ENCODE data around the gene ANO1.

Gene ANO1

GRCh38 chr11:70128435-70128906, 50.4 kb downstream of the ANO1 start:
- H3K4me3 ChIP-seq, result no peak overlapping the region
- DNase-seq (ENCODE audit: low spot score in 2 of 2), result no peak
- in situ Hi-C loops (cut with MboI; ENCODE audit: low sequenced_read_pairs), result no loop called here
- no peaks in the 10 kb centered on the region for H3K36me3 ChIP-seq (replicated peaks)
- H3K9me3 ChIP-seq, result no peaks in the 10 kb centered on the region
- no peaks in the 10 kb centered on the region for H3K4me1 ChIP-seq
- H3K27me3 ChIP-seq (ENCODE audit: low read depth), result no peaks in the 10 kb centered on the region

- no peaks in the 10 kb centered on the region for H3K27me3 ChIP-seq (ENCODE audit: low read depth)
- H3K4me3 ChIP-seq, result no peak overlapping the region
- H3K4me1 ChIP-seq, result no peaks in the 10 kb centered on the region
- H3K36me3 ChIP-seq (replicated peaks), result no peaks in the 10 kb centered on the region
- DNase-seq (ENCODE audit: low spot score in 2 of 2), result no peak
- no peaks in the 10 kb centered on the region for H3K9me3 ChIP-seq
- in situ Hi-C loops (cut with MboI; ENCODE audit: low sequenced_read_pairs), result no loop called here
Measured at GRCh38 chr11:70129051-70129592, 51.0 kb downstream of the ANO1 start.

DNA sequence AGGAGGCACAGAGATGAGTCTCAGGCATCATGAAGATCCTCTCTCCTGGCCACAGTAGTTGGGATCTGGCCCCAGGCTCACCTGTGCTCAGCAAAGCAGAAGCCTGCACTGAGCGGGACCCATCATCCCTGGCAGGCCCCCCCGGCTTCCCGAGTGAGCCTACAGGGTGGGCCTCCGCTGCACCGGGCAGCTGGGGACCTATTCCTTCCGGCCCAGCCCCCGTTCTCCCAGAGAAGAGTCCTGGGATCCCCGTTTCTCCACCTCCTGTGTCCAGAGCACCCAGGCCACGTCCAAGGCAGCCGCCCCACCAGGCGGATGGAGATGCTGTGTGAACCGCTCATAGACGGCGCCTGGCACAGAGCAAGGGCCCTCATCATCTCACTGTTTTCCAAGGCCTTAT, 52.5 kb downstream of the ANO1 start:
- Histone ChIP-seq H3K4me1 (no peaks in the 10 kb centered on the region), H3K36me3 (replicated peaks) (no peaks in the 10 kb centered on the region), H3K4me3 (no peak overlapping the region), H3K27me3 (ENCODE audit: low read depth) (no peaks in the 10 kb centered on the region), H3K9me3 (no peaks in the 10 kb centered on the region)
- DNase-seq (ENCODE audit: low spot score in 2 of 2), result no peak
- in situ Hi-C loops (cut with MboI; ENCODE audit: low sequenced_read_pairs), result no loop called here

DNA sequence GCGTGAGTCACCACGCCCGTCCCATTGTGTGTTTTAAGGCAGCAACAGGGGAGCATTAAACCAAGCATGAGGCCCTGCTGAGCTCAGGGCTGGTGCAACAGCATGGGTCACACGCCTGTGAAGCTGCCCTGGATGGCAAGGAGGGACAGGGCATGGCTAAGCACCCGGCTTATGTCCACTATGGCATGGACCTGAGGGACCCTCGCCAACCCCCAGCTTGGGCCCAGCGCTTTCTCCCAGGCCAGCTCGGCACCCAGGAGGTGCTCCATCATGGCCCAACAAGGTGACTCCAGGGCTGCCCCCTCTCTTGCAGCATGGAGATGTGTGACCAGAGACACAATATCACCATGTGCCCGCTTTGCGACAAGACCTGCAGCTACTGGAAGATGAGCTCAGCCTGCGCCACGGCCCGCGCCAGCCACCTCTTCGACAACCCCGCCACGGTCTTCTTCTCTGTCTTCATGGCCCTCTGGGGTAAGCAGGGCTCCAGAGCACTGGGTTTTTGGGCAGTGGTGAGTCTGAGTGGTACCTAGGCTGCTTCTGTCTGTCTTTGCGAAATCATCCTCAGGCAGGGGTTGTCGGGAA, 53.6 kb downstream of the ANO1 start:
- Histone ChIP-seq H3K4me1 (no peaks in the 10 kb centered on the region), H3K27me3 (ENCODE audit: low read depth) (no peaks in the 10 kb centered on the region), H3K4me3 (no peak overlapping the region), H3K36me3 (replicated peaks) (no peaks in the 10 kb centered on the region), H3K9me3 (no peaks in the 10 kb centered on the region)
- no peak for DNase-seq (ENCODE audit: low spot score in 2 of 2)
- in situ Hi-C loops (cut with MboI; ENCODE audit: low sequenced_read_pairs), result no loop called here

DNA sequence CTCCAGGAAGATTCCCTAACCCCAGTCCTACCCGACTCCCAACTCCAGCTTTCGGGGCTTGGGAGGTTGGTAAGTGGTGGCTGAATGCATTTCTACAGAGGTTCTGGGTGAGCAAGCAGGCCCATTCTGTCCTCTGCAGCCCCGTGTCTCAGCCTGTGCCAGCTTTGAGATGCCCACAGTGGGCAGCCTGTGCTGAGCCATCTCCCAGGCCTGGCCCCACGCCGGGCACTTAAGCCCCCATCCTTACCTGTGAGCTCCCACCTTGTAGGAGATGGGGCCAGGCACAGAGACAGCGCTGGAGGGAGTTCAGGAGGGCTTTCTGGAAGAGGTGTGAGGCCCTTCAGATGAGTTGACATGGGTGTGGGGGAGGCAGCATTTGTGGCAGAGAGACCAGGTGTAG, 54.5 kb downstream of the ANO1 start:
- no peaks in the 10 kb centered on the region for H3K36me3 ChIP-seq (replicated peaks)

GRCh38 chr11:70133771-70134335, 55.7 kb downstream of the ANO1 start:
- Histone ChIP-seq H3K4me1 (no peaks in the 10 kb centered on the region), H3K9me3 (no peaks in the 10 kb centered on the region), H3K4me3 (no peak overlapping the region), H3K36me3 (replicated peaks) (no peaks in the 10 kb centered on the region), H3K27me3 (ENCODE audit: low read depth) (no peaks in the 10 kb centered on the region)
- no peak for DNase-seq (ENCODE audit: low spot score in 2 of 2)
- in situ Hi-C loops (cut with MboI; ENCODE audit: low sequenced_read_pairs), result no loop called here

More for the DNA sequence above, 54.5 kb downstream of the ANO1 start:
- H3K27me3 ChIP-seq (ENCODE audit: low read depth), result no peaks in the 10 kb centered on the region
- H3K4me1 ChIP-seq, result no peaks in the 10 kb centered on the region
- H3K4me3 ChIP-seq, result no peak overlapping the region
- no peaks in the 10 kb centered on the region for H3K9me3 ChIP-seq
- in situ Hi-C loops (cut with MboI; ENCODE audit: low sequenced_read_pairs), result no loop called here
- DNase-seq (ENCODE audit: low spot score in 2 of 2), result no peak

DNA sequence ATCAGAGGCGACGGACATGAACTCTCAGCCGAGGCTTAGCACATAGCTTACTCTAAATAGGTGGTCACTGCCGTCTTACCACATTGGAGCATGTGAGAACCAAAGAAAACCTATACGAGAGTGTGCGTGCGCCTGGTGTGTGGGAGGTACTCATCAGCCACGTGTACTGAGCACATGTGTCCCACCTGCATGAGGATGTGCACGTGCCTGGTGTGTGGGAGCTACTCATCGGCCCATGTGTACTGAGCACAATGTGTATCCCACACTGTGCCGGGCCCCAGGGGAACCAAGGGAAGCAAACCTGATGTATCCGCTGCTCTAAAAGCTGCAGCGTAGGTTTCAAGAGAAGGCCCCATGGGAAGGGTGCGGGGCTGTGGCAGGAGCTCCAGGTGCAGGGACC, 56.4 kb downstream of the ANO1 start:
- Histone ChIP-seq H3K36me3 (replicated peaks) (no peaks in the 10 kb centered on the region), H3K27me3 (ENCODE audit: low read depth) (no peaks in the 10 kb centered on the region), H3K9me3 (no peaks in the 10 kb centered on the region), H3K4me3 (no peak overlapping the region), H3K4me1 (no peaks in the 10 kb centered on the region)
- no peak for DNase-seq (ENCODE audit: low spot score in 2 of 2)
- in situ Hi-C loops (cut with MboI; ENCODE audit: low sequenced_read_pairs), result no loop called here

DNA sequence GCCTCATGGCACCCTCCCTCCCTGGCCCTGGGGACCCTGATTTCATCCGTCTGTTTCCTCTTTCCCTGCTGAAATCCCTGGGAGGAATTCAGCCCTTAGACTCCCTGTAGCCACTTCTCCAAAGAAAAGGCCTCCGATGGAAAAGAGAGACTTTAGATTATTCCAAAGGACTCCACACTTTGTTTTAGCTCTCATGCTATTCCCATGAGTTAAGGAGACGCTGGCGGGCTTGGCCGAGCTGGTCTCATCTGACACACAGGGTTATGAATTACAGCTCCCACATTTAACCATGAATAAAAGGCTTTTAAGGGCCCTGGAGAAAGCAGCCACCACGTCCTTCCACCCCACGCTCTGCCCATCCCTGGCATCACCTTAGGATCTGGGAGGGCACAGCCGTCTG, 57.0 kb downstream of the ANO1 start:
- H3K4me1 ChIP-seq, result no peaks in the 10 kb centered on the region
- DNase-seq (ENCODE audit: low spot score in 2 of 2), result no peak
- no peaks in the 10 kb centered on the region for H3K27me3 ChIP-seq (ENCODE audit: low read depth)
- no peaks in the 10 kb centered on the region for H3K36me3 ChIP-seq (replicated peaks)
- H3K4me3 ChIP-seq, result no peak overlapping the region
- in situ Hi-C loops (cut with MboI; ENCODE audit: low sequenced_read_pairs), result no loop called here
- no peaks in the 10 kb centered on the region for H3K9me3 ChIP-seq

- Histone ChIP-seq H3K36me3 (replicated peaks) (no peaks in the 10 kb centered on the region), H3K4me1 (peaks cover 2% of the 10 kb centered on the region), H3K27me3 (ENCODE audit: low read depth) (no peaks in the 10 kb centered on the region), H3K9me3 (no peaks in the 10 kb centered on the region), H3K4me3 (no peak overlapping the region)
- in situ Hi-C loops (cut with MboI; ENCODE audit: low sequenced_read_pairs), result no loop called here
- no peak for DNase-seq (ENCODE audit: low spot score in 2 of 2)
Measured at GRCh38 chr11:70135625-70136059, 57.5 kb downstream of the ANO1 start.

DNA sequence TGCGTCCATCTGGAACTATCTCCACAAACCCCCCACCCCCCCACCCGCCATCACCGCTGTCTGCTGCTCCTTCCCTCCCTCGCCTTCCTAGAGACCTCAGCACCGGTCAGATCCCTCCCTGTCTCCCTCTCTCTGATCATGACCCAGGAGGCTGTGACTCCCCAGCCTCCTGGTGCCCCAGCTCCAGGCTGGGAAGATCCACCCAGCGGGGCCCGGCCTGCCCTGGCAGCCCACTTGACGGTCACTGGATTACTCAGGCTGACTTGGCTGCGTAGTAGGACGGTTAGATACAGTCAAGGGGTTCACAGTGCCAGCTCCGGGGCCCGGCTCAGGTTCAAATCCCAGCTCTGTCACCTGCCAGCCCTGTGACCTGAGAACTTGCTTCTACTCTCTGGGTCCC, 59.3 kb downstream of the ANO1 start:
- Histone ChIP-seq H3K9me3 (no peaks in the 10 kb centered on the region), H3K4me3 (no peak overlapping the region), H3K4me1 (peaks cover 16% of the 10 kb centered on the region), H3K36me3 (replicated peaks) (no peaks in the 10 kb centered on the region), H3K27me3 (ENCODE audit: low read depth) (no peaks in the 10 kb centered on the region)
- in situ Hi-C loops (cut with MboI; ENCODE audit: low sequenced_read_pairs), result no loop called here
- no peak for DNase-seq (ENCODE audit: low spot score in 2 of 2)

- no peaks in the 10 kb centered on the region for H3K9me3 ChIP-seq
- no peaks in the 10 kb centered on the region for H3K27me3 ChIP-seq (ENCODE audit: low read depth)
- no peak overlapping the region for H3K4me3 ChIP-seq
- in situ Hi-C loops (cut with MboI; ENCODE audit: low sequenced_read_pairs), result no loop called here
- H3K36me3 ChIP-seq (replicated peaks), result no peaks in the 10 kb centered on the region
- no peak for DNase-seq (ENCODE audit: low spot score in 2 of 2)
- peaks cover 20% of the 10 kb centered on the region for H3K4me1 ChIP-seq
Measured at GRCh38 chr11:70138403-70138802, 60.3 kb downstream of the ANO1 start.

DNA sequence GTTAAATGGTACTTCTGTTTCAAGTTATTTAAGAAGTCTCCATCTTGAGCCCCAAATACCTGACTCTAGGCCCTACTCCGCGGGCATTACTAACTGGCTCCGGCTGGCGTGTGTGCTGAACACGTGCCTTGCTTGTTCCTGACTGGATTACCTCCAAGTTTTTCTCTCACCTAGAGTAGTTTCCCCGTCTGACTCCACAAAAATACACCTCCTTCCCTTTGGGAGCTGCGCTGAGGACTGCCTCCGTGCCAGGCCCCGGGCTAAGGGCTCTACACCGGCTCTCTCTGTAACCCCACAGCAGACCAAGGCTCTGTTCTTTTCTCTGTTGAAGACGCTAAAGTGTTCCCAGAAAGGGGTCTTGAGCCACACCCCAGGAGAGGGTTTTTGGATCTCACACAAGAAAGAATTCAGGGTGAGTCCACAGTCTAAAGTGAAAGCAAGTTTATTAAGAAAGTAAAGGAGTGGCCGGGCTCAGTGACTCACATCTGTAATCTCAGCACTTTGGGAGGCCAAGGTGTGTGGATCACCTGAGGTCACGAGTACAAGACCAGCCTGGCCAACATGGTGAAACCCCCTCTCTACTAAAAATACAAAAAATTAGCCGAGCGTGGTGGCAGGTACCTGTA, 61.8 kb downstream of the ANO1 start:
- Histone ChIP-seq H3K4me3 (no peak overlapping the region), H3K4me1 (peaks cover 20% of the 10 kb centered on the region), H3K9me3 (no peaks in the 10 kb centered on the region), H3K36me3 (replicated peaks) (no peaks in the 10 kb centered on the region), H3K27me3 (ENCODE audit: low read depth) (no peaks in the 10 kb centered on the region)
- in situ Hi-C loops (cut with MboI; ENCODE audit: low sequenced_read_pairs), result no loop called here
- DNase-seq (ENCODE audit: low spot score in 2 of 2), result no peak

- Histone ChIP-seq H3K36me3 (replicated peaks) (no peaks in the 10 kb centered on the region), H3K4me3 (no peak overlapping the region), H3K27me3 (ENCODE audit: low read depth) (no peaks in the 10 kb centered on the region), H3K4me1 (peaks cover 21% of the 10 kb centered on the region), H3K9me3 (no peaks in the 10 kb centered on the region)
- in situ Hi-C loops (cut with MboI; ENCODE audit: low sequenced_read_pairs), result no loop called here
- no peak for DNase-seq (ENCODE audit: low spot score in 2 of 2)
Measured at GRCh38 chr11:70140711-70141485, 62.8 kb downstream of the ANO1 start.

Data from HAP-1 (cell line).